C4-2B (cell line): ENCODE measurements around the gene FOXK2.

ENCODE experiments used
- CTCF ChIP-seq: fragments of 450-650 bp; conservative IDR thresholded peaks from 2 replicates; pipeline ENCODE4 v1.5.1; 2017; ENCODE audit warnings: mild to moderate bottlenecking
- ZFX ChIP-seq: fragments of 450-650 bp; IDR thresholded peaks from 2 replicates; pipeline ENCODE4 v1.6.1; 2017

GRCh38 chr17:82503728-82504308 lies 15.7 kb upstream of the FOXK2 start:
- TF ChIP-seq CTCF (no peak), ZFX (no peak)
